NCI-H187 treated with DMSO at 0.1 percent for 48 hours (cell line): ENCODE measurements around the gene FKTN.
"Not testable (repeated sequence)": the region's sequence is repeated elsewhere in the genome, so short reads cannot be mapped to it uniquely, and the experiment has no call there.

Source experiments
- DNase-seq: peaks from one replicate; lab custom pipeline; 2025; lab: John Stamatoyannopoulos, UW

Gene FKTN

GRCh38 chr9:105557804-105558610 lies at the start of gene FKTN:
Gene FKTN (plus strand): TSS chr9:105558131. CDS start chr9:105575033, 16,902 bp downstream.
- no peak for DNase-seq

GRCh38 chr9:105508530-105508929 lies 49.4 kb upstream of the FKTN start:
- DNase-seq: no peak

- no peak for DNase-seq
Measured at GRCh38 chr9:105510024-105510423, 47.9 kb upstream of the FKTN start.

- no peak for DNase-seq
Measured at GRCh38 chr9:105511446-105511845, 46.5 kb upstream of the FKTN start.

- no peak for DNase-seq
Measured at GRCh38 chr9:105515811-105516413, 42.0 kb upstream of the FKTN start.

- not testable (repeated sequence) for DNase-seq
Measured at GRCh38 chr9:105519710-105520369, 38.1 kb upstream of the FKTN start.

GRCh38 chr9:105520992-105521391 lies 36.9 kb upstream of the FKTN start:
- not testable (repeated sequence) for DNase-seq

- not testable (repeated sequence) for DNase-seq
Measured at GRCh38 chr9:105522618-105523385, 35.1 kb upstream of the FKTN start.

GRCh38 chr9:105531530-105531929 lies 26.4 kb upstream of the FKTN start:
- DNase-seq: no peak

- DNase-seq: no peak
Measured at GRCh38 chr9:105535920-105536668, 21.8 kb upstream of the FKTN start.

- no peak for DNase-seq
Measured at GRCh38 chr9:105539452-105539851, 18.5 kb upstream of the FKTN start.

- no peak for DNase-seq
Measured at GRCh38 chr9:105541838-105542237, 16.1 kb upstream of the FKTN start.

GRCh38 chr9:105554042-105554441 lies 3.9 kb upstream of the FKTN start:
- no peak for DNase-seq

- no peak for DNase-seq
Measured at GRCh38 chr9:105572455-105572854, 14.5 kb downstream of the FKTN start.

- DNase-seq: not testable (repeated sequence)
Measured at GRCh38 chr9:105579952-105580351, 22.0 kb downstream of the FKTN start.

- DNase-seq: not testable (repeated sequence)
Measured at GRCh38 chr9:105581550-105581949, 23.6 kb downstream of the FKTN start.

- no peak for DNase-seq
Measured at GRCh38 chr9:105593145-105593544, 35.2 kb downstream of the FKTN start.

- peak; percentile 0 for DNase-seq
Measured at GRCh38 chr9:105608721-105609598, 51.0 kb downstream of the FKTN start.

GRCh38 chr9:105621001-105621400 lies 63.1 kb downstream of the FKTN start:
- DNase-seq: no peak

- DNase-seq: no peak
Measured at GRCh38 chr9:105625088-105625487, 67.2 kb downstream of the FKTN start.
